ENCODE results near the gene ZBTB20. TPM values are rescaled to one million over a fixed set of nuclear protein-coding genes. Genes with fewer than 3 reads are reported as not detected.

Gene ZBTB20
- total RNA-seq, 2 experiments from 2014 or later = 11.0 to 11.4 TPM

GRCh38 chr3:114393367-114394072, 753.6 kb downstream of the ZBTB20 start:
- H3K4me3 Mint-ChIP-seq = no peak overlapping the region
- H3K4me1 Mint-ChIP-seq = peaks cover 24% of the 10 kb centered on the region
- DNase-seq = no peak
- H3K9me3 Mint-ChIP-seq = no peaks in the 10 kb centered on the region
- ChIA-PET POLR2A (no interaction called here), CTCF (interaction anchor here (2.0 kb wide), 1 partner anchor 8 kb away, joined by 13 read pairs; no protein-coding TSS in a partner anchor)
- H3K27me3 Mint-ChIP-seq = no peaks in the 10 kb centered on the region
- no peak overlapping the region for H3K27ac Mint-ChIP-seq
- H3K36me3 Mint-ChIP-seq (ENCODE audit: low read depth) = peaks cover 2% of the 10 kb centered on the region

DNA sequence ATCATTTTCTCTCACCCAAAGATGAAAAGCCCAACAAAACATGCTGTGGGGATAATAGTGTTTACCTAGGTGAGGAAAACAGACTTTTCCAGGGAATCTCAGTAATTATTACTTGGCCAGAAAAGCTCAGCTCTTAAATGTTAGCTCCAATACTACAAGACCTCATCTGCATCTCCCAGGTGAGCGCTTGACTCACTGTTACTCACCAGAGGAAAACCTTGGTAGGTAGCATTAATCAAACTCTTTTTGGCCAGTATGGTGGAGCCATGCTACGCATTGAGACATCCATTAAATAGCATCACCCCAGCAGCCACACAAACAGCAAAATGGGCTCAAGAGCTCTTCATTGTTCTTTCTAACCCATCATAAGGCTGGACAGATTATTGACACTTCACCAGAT, 754.3 kb downstream of the ZBTB20 start:
- POLR2A ChIA-PET = no interaction called here

DNA sequence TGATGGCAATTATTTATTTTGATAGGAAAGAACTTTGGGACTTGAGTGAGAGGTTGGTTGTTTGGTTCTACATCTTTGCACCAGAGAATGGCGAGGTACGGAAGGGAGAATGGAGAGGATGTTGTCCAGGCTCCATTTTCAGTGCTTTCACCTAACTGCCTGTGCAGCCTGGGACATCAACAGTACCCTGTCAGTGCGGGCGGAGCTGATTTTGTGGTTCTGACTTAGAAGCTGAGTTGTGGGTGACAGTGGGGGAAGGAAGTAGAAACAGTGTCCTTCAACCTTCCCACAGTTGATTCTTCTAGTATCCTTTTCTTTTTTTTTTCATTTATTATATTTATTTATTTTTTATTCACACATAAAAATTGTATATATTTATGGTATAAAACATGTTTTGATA, 757.9 kb downstream of the ZBTB20 start:
- no peaks in the 10 kb centered on the region for H3K27me3 Mint-ChIP-seq
- H3K9me3 Mint-ChIP-seq = no peaks in the 10 kb centered on the region
- CTCF ChIA-PET = interaction anchor here (0.7 kb wide), 1 partner anchor 693 kb away, joined by 3 read pairs; no protein-coding TSS in a partner anchor
- H3K4me1 Mint-ChIP-seq = peaks cover 29% of the 10 kb centered on the region
- POLR2A ChIA-PET = no interaction called here
- H3K36me3 Mint-ChIP-seq (ENCODE audit: low read depth) = peaks cover 2% of the 10 kb centered on the region
- H3K27ac Mint-ChIP-seq = peak overlapping the region; percentile 79
- no peak overlapping the region for H3K4me3 Mint-ChIP-seq
- peak; percentile 51 for DNase-seq

More for the DNA sequence above, 754.3 kb downstream of the ZBTB20 start:
- DNase-seq = no peak
- no peak overlapping the region for H3K4me3 Mint-ChIP-seq
- H3K27me3 Mint-ChIP-seq = no peaks in the 10 kb centered on the region
- H3K9me3 Mint-ChIP-seq = no peaks in the 10 kb centered on the region
- peaks cover 2% of the 10 kb centered on the region for H3K36me3 Mint-ChIP-seq (ENCODE audit: low read depth)
- no peak overlapping the region for H3K27ac Mint-ChIP-seq
- peaks cover 29% of the 10 kb centered on the region for H3K4me1 Mint-ChIP-seq
- CTCF ChIA-PET = no interaction called here

DNA sequence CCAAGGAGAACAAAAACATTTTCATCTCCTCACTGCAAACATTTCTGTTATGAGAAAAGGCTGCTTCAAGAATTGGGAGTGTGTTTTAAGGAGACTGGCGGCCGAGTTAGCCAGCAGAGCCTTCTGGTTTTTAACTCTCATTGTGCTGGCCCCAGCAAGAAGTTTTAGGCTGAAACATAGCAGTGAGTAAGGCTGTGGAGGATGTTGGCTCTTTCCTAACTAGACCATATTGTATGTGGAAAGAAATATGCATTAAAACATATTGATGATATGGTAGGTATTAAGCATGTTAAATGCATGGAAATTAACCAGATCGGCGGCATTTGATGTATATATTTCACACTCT, 762.6 kb downstream of the ZBTB20 start:
- no peaks in the 10 kb centered on the region for H3K27me3 Mint-ChIP-seq
- no peaks in the 10 kb centered on the region for H3K9me3 Mint-ChIP-seq
- no peak for DNase-seq
- POLR2A ChIA-PET = no interaction called here
- CTCF ChIA-PET = interaction anchor here (0.6 to 2.8 kb wide), 9 partner anchors 10 to 1215 kb away, joined by 3 to 13 read pairs (median 4); no protein-coding TSS in a partner anchor
- H3K4me1 Mint-ChIP-seq = peaks cover 13% of the 10 kb centered on the region
- H3K36me3 Mint-ChIP-seq (ENCODE audit: low read depth) = no peaks in the 10 kb centered on the region
- no peak overlapping the region for H3K4me3 Mint-ChIP-seq
- peak overlapping the region; percentile 77 for H3K27ac Mint-ChIP-seq

- H3K27ac Mint-ChIP-seq = peak overlapping the region; percentile 77
- POLR2A ChIA-PET = no interaction called here
- no peaks in the 10 kb centered on the region for H3K36me3 Mint-ChIP-seq (ENCODE audit: low read depth)
Observed at GRCh38 chr3:114383875-114384557, 763.1 kb downstream of the ZBTB20 start.

GRCh38 chr3:114380233-114380651, 766.8 kb downstream of the ZBTB20 start:
- POLR2A ChIA-PET = no interaction called here
- Mint-ChIP-seq H3K4me1 (no peaks in the 10 kb centered on the region), H3K4me3 (no peak overlapping the region), H3K9me3 (no peaks in the 10 kb centered on the region), H3K36me3 (ENCODE audit: low read depth) (no peaks in the 10 kb centered on the region), H3K27ac (no peak overlapping the region), H3K27me3 (no peaks in the 10 kb centered on the region)
- CTCF ChIA-PET = interaction anchor here (0.8 to 1.1 kb wide), 2 partner anchors 10 to 38 kb away, joined by 4 read pairs; no protein-coding TSS in a partner anchor
- no peak for DNase-seq

More at GRCh38 chr3:114383875-114384557, 763.1 kb downstream of the ZBTB20 start:
- H3K9me3 Mint-ChIP-seq = no peaks in the 10 kb centered on the region
- CTCF ChIA-PET = interaction anchor here (0.6 to 2.8 kb wide), 12 partner anchors 11 to 1216 kb away, joined by 3 to 13 read pairs (median 4); no protein-coding TSS in a partner anchor
- peak; percentile 73 for DNase-seq
- H3K4me3 Mint-ChIP-seq = peak overlapping the region; percentile 64
- H3K4me1 Mint-ChIP-seq = peaks cover 10% of the 10 kb centered on the region
- no peaks in the 10 kb centered on the region for H3K27me3 Mint-ChIP-seq

DNA sequence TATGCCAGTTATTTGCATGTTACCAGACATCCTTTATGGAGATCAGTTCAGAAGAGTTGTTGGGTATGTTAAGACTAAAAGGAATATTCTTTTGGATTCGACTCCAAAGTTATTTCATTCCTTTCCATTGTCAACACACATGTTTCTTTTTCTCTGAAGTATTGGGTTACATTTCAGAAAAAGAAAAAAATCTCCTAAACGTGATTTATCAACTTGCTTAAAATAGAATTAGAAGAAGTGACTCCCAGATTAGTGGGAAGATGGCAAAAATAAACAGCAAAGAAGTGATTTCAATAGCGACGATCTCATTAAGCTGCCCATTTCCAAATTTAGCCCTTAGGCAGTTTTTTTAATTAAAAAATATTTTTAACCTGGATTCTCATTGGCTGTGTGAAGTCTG, 767.8 kb downstream of the ZBTB20 start:
- Mint-ChIP-seq H3K9me3 (no peaks in the 10 kb centered on the region), H3K36me3 (ENCODE audit: low read depth) (no peaks in the 10 kb centered on the region), H3K4me1 (no peaks in the 10 kb centered on the region), H3K27ac (no peak overlapping the region), H3K4me3 (no peak overlapping the region), H3K27me3 (no peaks in the 10 kb centered on the region)
- ChIA-PET CTCF (interaction anchor here (0.9 kb wide), 1 partner anchor 88 kb away, joined by 3 read pairs; no protein-coding TSS in a partner anchor), POLR2A (no interaction called here)
- DNase-seq = no peak

DNA sequence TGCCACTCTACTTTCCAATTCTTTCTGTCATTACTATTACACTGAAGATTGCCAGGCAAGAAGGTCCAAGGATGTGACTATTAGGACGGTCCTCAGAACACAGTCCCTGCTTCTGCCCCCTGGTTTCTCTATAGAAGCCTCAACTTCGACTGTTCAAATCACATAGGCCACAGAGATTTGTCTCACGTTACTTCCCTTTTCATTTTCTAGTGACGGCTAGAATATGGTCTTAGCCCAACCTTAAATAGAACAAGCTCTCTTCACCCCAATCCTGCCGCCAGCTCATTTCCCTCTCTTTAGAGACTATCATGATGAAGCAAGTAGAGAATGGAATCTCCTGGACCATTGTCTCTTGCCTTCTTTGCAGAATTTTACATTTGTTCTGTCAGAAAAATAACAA, 768.3 kb downstream of the ZBTB20 start:
- Mint-ChIP-seq H3K27ac (no peak overlapping the region), H3K27me3 (no peaks in the 10 kb centered on the region), H3K9me3 (no peaks in the 10 kb centered on the region), H3K4me3 (no peak overlapping the region), H3K4me1 (no peaks in the 10 kb centered on the region), H3K36me3 (ENCODE audit: low read depth) (no peaks in the 10 kb centered on the region)
- CTCF ChIA-PET = no interaction called here
- DNase-seq = no peak
- POLR2A ChIA-PET = no interaction called here

DNA sequence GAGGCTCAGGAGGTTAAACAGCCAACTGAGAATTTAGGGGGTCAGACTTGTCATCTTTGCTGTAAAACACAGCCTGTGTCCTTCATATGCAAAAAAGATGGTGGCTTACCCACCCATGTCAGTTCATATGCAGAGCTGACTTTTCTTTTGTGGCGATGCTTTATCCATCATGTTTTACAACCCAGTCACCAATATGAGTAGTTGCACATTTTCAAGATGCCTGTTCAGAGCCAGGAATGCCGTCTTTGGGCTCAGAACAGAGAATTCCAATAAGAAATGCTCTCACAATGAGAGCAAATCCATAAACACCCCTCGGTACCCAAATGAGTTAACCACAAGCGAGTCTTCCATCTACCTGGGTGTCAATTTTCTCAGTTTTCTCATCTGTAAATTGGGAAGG, 769.7 kb downstream of the ZBTB20 start:
- ChIA-PET POLR2A (no interaction called here), CTCF (no interaction called here)
- no peaks in the 10 kb centered on the region for H3K4me1 Mint-ChIP-seq
- DNase-seq = no peak
- H3K27ac Mint-ChIP-seq = no peak overlapping the region
- no peaks in the 10 kb centered on the region for H3K9me3 Mint-ChIP-seq
- no peaks in the 10 kb centered on the region for H3K36me3 Mint-ChIP-seq (ENCODE audit: low read depth)
- no peak overlapping the region for H3K4me3 Mint-ChIP-seq
- H3K27me3 Mint-ChIP-seq = no peaks in the 10 kb centered on the region

DNA sequence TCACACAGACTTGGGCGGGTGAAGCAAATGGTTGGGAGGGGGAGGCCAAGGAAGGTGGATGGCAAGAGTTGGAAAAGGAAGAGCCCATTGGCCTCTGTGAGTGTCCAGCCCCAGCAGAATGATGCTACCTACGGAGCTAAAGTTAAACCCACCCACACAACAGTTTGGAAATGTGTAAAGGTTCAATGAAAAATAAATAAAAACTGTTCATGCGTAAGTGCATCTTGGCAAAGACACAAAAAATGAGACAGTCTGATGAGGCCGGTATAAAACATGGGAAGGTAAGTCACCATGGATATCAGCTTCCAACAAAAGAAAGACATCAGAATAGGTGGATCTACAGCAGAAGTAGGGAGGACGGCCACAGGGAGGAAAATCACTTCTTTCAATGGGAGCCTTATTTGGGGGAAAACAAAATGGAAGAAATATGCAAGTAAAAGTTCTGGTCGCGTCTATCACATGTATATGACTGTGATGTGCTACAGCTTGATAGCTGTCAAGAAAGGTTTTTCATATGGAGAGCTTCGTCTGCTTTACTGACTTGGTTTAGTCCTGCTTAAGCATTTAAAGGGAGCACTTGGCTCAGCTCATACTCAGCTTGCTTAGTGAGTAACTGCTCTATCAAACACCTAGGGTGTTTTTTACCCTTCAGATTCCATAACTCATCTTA, 770.4 kb downstream of the ZBTB20 start:
- ChIA-PET POLR2A (no interaction called here), CTCF (interaction anchor here (1.2 kb wide), 1 partner anchor 11 kb away, joined by 4 read pairs; no protein-coding TSS in a partner anchor)
- no peak for DNase-seq
- Mint-ChIP-seq H3K36me3 (ENCODE audit: low read depth) (no peaks in the 10 kb centered on the region), H3K4me1 (no peaks in the 10 kb centered on the region), H3K27ac (no peak overlapping the region), H3K4me3 (no peak overlapping the region), H3K27me3 (no peaks in the 10 kb centered on the region), H3K9me3 (no peaks in the 10 kb centered on the region)

- no peaks in the 10 kb centered on the region for H3K27me3 Mint-ChIP-seq
- H3K9me3 Mint-ChIP-seq = no peaks in the 10 kb centered on the region
- POLR2A ChIA-PET = no interaction called here
- no peak for DNase-seq
- H3K27ac Mint-ChIP-seq = no peak overlapping the region
- no peaks in the 10 kb centered on the region for H3K36me3 Mint-ChIP-seq (ENCODE audit: low read depth)
- CTCF ChIA-PET = interaction anchor here (1.2 kb wide), 1 partner anchor 11 kb away, joined by 4 read pairs; no protein-coding TSS in a partner anchor
- no peak overlapping the region for H3K4me3 Mint-ChIP-seq
- H3K4me1 Mint-ChIP-seq = no peaks in the 10 kb centered on the region
Observed at GRCh38 chr3:114375608-114376421, 771.3 kb downstream of the ZBTB20 start.

- POLR2A ChIA-PET = no interaction called here
- CTCF ChIA-PET = no interaction called here
- Mint-ChIP-seq H3K27me3 (no peaks in the 10 kb centered on the region), H3K4me3 (no peak overlapping the region), H3K4me1 (no peaks in the 10 kb centered on the region), H3K36me3 (ENCODE audit: low read depth) (no peaks in the 10 kb centered on the region), H3K9me3 (no peaks in the 10 kb centered on the region), H3K27ac (no peak overlapping the region)
- DNase-seq = no peak
Observed at GRCh38 chr3:114374433-114374990, 772.6 kb downstream of the ZBTB20 start.
